AG04450 (cell line): Measurements from ENCODE around the gene VRK3. TPM values are rescaled to one million over a fixed set of nuclear protein-coding genes. Genes with fewer than 3 reads are reported as not detected.

Source experiments
- CTCF ChIA-PET: fragments of 300-600, 350-600 bp; formaldehyde crosslinking; extraction: SDS; loops from one replicate; lab custom pipeline; 2022; ENCODE audit warnings: antibody characterized with exemption, inconsistent platforms; lab: Charles Lee
- POLR2A ChIA-PET: fragments of 350-600 bp; formaldehyde crosslinking; extraction: SDS; loops from one replicate; lab custom pipeline; 2021; ENCODE audit warnings: antibody characterized with exemption, inconsistent platforms; lab: Yijun Ruan, JAX
- DNase-seq: peaks from one replicate; pipeline ENCODE4 v3.0.0-alpha.2; 2011; ENCODE audit warnings: low read depth, low spot score
- H3K27ac ChIP-seq: one replicate; pipeline ENCODE4 v1.5.1; 2012; ENCODE audit warnings: low read depth, low read length, control low read depth
- H3K27me3 ChIP-seq: one replicate; pipeline ENCODE4 v1.6.0; 2012; ENCODE audit warnings: low read length; ENCODE audit not compliant: control insufficient read depth, insufficient read depth
- H3K4me3 ChIP-seq: 2 replicates; pipeline ENCODE4 v1.5.1; 2011; ENCODE audit warnings: mild to moderate bottlenecking, low read depth, low read length, control low read depth
- H3K9me3 ChIP-seq: 2 replicates; pipeline ENCODE4 v1.5.1; 2012; ENCODE audit warnings: low read length; ENCODE audit not compliant: control insufficient read depth, insufficient read depth
- CTCF ChIP-seq: IDR thresholded peaks from 2 replicates; pipeline ENCODE4 v1.5.1; 2011; ENCODE audit warnings: low read depth, low read length, control low read depth, inconsistent platforms
- polyA plus RNA-seq: library from polyadenylated mRNA; depleted of rRNA; stranded (reverse); fragments of >200 nt; gene quantifications from 2 replicates; pipeline ENCODE4 v1.2.3, GENCODE V29; 2011

Gene VRK3
- polyA plus RNA-seq, 1 experiment = 22.5 TPM

- H3K4me3 ChIP-seq = no peak overlapping the region
- no peaks in the 10 kb centered on the region for H3K27me3 ChIP-seq
- CTCF ChIA-PET = interaction anchor here (1.2 to 1.9 kb wide), 2 partner anchors 9 to 64 kb away, joined by 3 to 7 read pairs; no protein-coding TSS in a partner anchor
- H3K27ac ChIP-seq = no peak overlapping the region
- no peak for DNase-seq
- no peak for TF ChIP-seq CTCF
- no peaks in the 10 kb centered on the region for H3K9me3 ChIP-seq
- POLR2A ChIA-PET = no interaction called here
These were observed 23.4 kb downstream of the VRK3 start for GRCh38 chr19:50001775-50002174.

DNA sequence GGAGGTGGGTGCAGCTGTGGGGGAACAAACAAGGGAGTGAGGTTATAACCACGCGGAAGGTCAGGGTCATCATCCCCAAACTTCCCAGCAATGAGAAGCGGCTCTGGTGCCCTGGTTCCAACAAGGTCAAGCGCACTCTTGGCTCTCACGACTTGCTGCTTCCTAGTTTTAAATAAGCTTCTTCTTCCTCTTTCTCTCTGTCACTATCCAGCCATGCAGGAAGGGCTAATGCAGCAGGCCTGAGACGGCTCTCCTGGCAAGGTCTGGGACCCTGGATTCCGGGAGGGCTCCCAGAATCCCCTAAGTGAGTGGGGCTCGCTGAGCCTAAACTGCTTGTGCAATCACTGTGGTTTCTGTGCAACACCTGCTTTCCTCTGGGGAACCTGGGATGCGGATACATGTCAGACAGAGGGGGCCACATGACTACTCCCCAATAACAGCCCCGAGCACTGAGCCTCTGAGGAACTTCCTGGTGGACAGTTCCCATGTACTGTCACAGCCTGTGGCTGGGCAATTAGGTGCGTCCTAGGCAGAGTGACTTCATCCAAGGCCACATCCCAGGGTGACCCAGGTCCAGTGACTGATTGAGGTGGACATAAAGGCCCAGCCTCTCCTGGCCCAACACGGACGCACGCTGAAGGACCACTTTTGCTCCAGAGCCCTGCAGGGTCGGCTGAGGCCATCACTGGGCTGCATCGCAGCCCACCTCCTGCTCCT is 24.2 kb downstream of the VRK3 start:
- ChIA-PET CTCF (interaction anchor here (1.9 kb wide), 1 partner anchor 63 kb away, joined by 7 read pairs; no protein-coding TSS in a partner anchor), POLR2A (no interaction called here)
- no peaks in the 10 kb centered on the region for H3K27me3 ChIP-seq
- H3K27ac ChIP-seq = no peak overlapping the region
- H3K4me3 ChIP-seq = no peak overlapping the region
- H3K9me3 ChIP-seq = no peaks in the 10 kb centered on the region
- no peak for TF ChIP-seq CTCF
- no peak for DNase-seq

- ChIA-PET CTCF (no interaction called here), POLR2A (no interaction called here)
- DNase-seq = no peak
- TF ChIP-seq CTCF = no peak
- no peak overlapping the region for H3K27ac ChIP-seq
- no peak overlapping the region for H3K4me3 ChIP-seq
- no peaks in the 10 kb centered on the region for H3K9me3 ChIP-seq
- H3K27me3 ChIP-seq = no peaks in the 10 kb centered on the region
These were observed 24.9 kb downstream of the VRK3 start for GRCh38 chr19:50000038-50000840.

DNA sequence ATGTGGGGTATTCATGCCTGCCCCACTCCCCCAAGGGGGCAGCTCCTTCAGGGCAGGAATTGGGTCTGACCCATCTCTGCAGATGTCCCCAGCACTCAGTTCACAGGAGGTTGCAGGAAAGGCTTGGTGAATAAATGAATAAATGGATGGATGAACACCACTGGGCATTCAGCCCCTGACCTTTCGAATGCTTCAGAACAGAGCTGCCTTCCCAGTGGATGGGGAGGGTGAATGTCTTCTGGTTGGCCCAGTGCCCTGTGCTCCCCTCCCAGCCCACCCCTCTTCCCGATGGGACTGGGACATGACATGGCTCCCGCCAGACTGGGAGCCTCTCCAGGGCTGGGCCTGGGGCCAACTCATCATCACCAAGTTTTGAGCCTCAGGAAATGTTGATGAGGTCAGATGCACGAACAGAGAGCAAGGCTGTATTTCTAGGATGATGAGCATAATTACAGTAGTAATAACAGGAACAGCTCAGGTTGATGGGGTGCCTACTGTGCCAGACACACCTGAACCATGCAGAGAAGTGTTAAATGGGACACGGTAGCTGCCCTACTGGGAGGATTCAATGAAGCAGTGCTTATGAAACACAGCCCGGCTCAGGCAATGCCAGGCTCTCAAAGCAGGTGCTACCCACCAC is 25.7 kb downstream of the VRK3 start:
- TF ChIP-seq CTCF = no peak
- POLR2A ChIA-PET = no interaction called here
- no peaks in the 10 kb centered on the region for H3K9me3 ChIP-seq
- no peak overlapping the region for H3K27ac ChIP-seq
- CTCF ChIA-PET = no interaction called here
- H3K4me3 ChIP-seq = no peak overlapping the region
- H3K27me3 ChIP-seq = no peaks in the 10 kb centered on the region
- DNase-seq = no peak

- DNase-seq = no peak
- no peak overlapping the region for H3K27ac ChIP-seq
These were observed 27.5 kb downstream of the VRK3 start for GRCh38 chr19:49997709-49998108.

More at GRCh38 chr19:49997709-49998108, 27.5 kb downstream of the VRK3 start:
- Histone ChIP-seq H3K9me3 (no peaks in the 10 kb centered on the region), H3K27me3 (no peaks in the 10 kb centered on the region), H3K4me3 (no peak overlapping the region)
- no peak for TF ChIP-seq CTCF
- ChIA-PET CTCF (interaction anchor here (1.3 kb wide), 1 partner anchor 60 kb away, joined by 8 read pairs; no protein-coding TSS in a partner anchor), POLR2A (no interaction called here)
